Measurements from ENCODE around the gene GNPAT. TPM values are rescaled to one million over a fixed set of nuclear protein-coding genes. Genes with fewer than 3 reads are reported as not detected.
A peak's percentile ranks its signal among the peaks of the same experiment; 100 is the strongest.

The GNPAT gene
- total RNA-seq, 1 donor from 2014 or later, result 37.3 TPM

GRCh38 chr1:231322880-231323530, 82.0 kb downstream of the GNPAT start:
- H3K27me3 Mint-ChIP-seq (ENCODE audit: unreplicated experiment), result no peaks in the 10 kb centered on the region
- no peak overlapping the region for H3K4me3 Mint-ChIP-seq (ENCODE audit: unreplicated experiment)
- no peaks in the 10 kb centered on the region for H3K4me1 Mint-ChIP-seq (ENCODE audit: unreplicated experiment)
- TF ChIP-seq CTCF (IDR thresholded peaks at IDR 0.05), result no peak
- H3K27ac Mint-ChIP-seq (ENCODE audit: unreplicated experiment), result no peak overlapping the region
- H3K9me3 Mint-ChIP-seq (ENCODE audit: unreplicated experiment), result no peaks in the 10 kb centered on the region
- DNase-seq (ENCODE audit: extremely low spot score, unreplicated experiment), result peak; percentile 60
- no peaks in the 10 kb centered on the region for H3K36me3 Mint-ChIP-seq (ENCODE audit: unreplicated experiment)

- no peak for TF ChIP-seq CTCF (IDR thresholded peaks at IDR 0.05)
- Mint-ChIP-seq H3K27me3 (ENCODE audit: unreplicated experiment) (no peaks in the 10 kb centered on the region), H3K36me3 (ENCODE audit: unreplicated experiment) (peaks cover 4% of the 10 kb centered on the region), H3K9me3 (ENCODE audit: unreplicated experiment) (no peaks in the 10 kb centered on the region), H3K4me3 (ENCODE audit: unreplicated experiment) (no peak overlapping the region), H3K4me1 (ENCODE audit: unreplicated experiment) (no peaks in the 10 kb centered on the region), H3K27ac (ENCODE audit: unreplicated experiment) (no peak overlapping the region)
- peak; percentile 44 for DNase-seq (ENCODE audit: extremely low spot score, unreplicated experiment)
Observed at GRCh38 chr1:231324660-231325059, 83.6 kb downstream of the GNPAT start.

- H3K4me3 Mint-ChIP-seq (ENCODE audit: unreplicated experiment), result no peak overlapping the region
- H3K36me3 Mint-ChIP-seq (ENCODE audit: unreplicated experiment), result peaks cover 4% of the 10 kb centered on the region
- H3K27me3 Mint-ChIP-seq (ENCODE audit: unreplicated experiment), result no peaks in the 10 kb centered on the region
- H3K4me1 Mint-ChIP-seq (ENCODE audit: unreplicated experiment), result no peaks in the 10 kb centered on the region
- no peaks in the 10 kb centered on the region for H3K9me3 Mint-ChIP-seq (ENCODE audit: unreplicated experiment)
- no peak for DNase-seq (ENCODE audit: extremely low spot score, unreplicated experiment)
- TF ChIP-seq CTCF (IDR thresholded peaks at IDR 0.05), result no peak
- no peak overlapping the region for H3K27ac Mint-ChIP-seq (ENCODE audit: unreplicated experiment)
Observed at GRCh38 chr1:231326248-231326647, 85.2 kb downstream of the GNPAT start.

Other genes with a start within 250 kb of the GNPAT start
- gene FAM89A, start 201.0 kb upstream of the GNPAT start, total RNA-seq, result 14.8 and 15.5 TPM in 2 replicates
- 0.32 and 0.39 TPM in 2 replicates for gene TRIM67, start 79.2 kb upstream of the GNPAT start, total RNA-seq
- gene EXOC8, start 96.6 kb downstream of the GNPAT start, total RNA-seq, result 13.4 and 14.8 TPM in 2 replicates
- 13.5 and 14.7 TPM in 2 replicates for gene SPRTN, start 97.1 kb downstream of the GNPAT start, total RNA-seq
- 27.5 and 30.3 TPM in 2 replicates for gene EGLN1, start 181.1 kb downstream of the GNPAT start, total RNA-seq